Spinal cord (tissue), 10 donors: ENCODE measurements around the gene NR3C2. TPM values are rescaled to one million over a fixed set of nuclear protein-coding genes. Genes with fewer than 3 reads are reported as not detected.

ENCODE experiments used
- DNase-seq, 6 donors: peaks; one replicate each; pipeline versions ENCODE4 v3.0.0 to v3.0.0-alpha.2; 2013 to 2015; ENCODE audit warnings: low spot score in 6 of 6, low read depth in 4 of 6
- H3K27ac ChIP-seq: one replicate; pipeline ENCODE4 v1.5.1; 2013; ENCODE audit warnings: low read depth, low read length, control low read depth
- H3K27me3 ChIP-seq: one replicate; pipeline ENCODE4 v1.6.1; 2013; ENCODE audit warnings: low read length; ENCODE audit not compliant: control insufficient read depth, insufficient read depth
- H3K36me3 ChIP-seq: one replicate; pipeline ENCODE4 v1.6.1; 2013; ENCODE audit warnings: low read length; ENCODE audit not compliant: control insufficient read depth, insufficient read depth
- H3K4me1 ChIP-seq: one replicate; pipeline ENCODE4 v1.6.1; 2013; ENCODE audit warnings: low read length; ENCODE audit not compliant: control insufficient read depth, insufficient read depth
- H3K4me3 ChIP-seq: one replicate; pipeline ENCODE4 v1.5.1; 2013; ENCODE audit warnings: low read depth, low read length, control low read depth
- H3K9me3 ChIP-seq: one replicate; pipeline ENCODE4 v1.6.1; 2013; ENCODE audit warnings: low read length; ENCODE audit not compliant: control insufficient read depth, insufficient read depth
- WGBS: methylation state at CpG from one replicate; pipeline ENCODE4 v1.1.5; 2013; ENCODE audit warnings: missing lambda C conversion rate; ENCODE audit not compliant: insufficient coverage; 5-methylcytosine and 5-hydroxymethylcytosine counted together
- polyA plus RNA-seq, 2 donors: library from polyadenylated mRNA; unstranded; fragments of 120-200 nt; gene quantifications; one replicate each; pipeline ENCODE4 v1.2.1, GENCODE V29; 2013; ENCODE audit not compliant: insufficient read length in 2 of 2
- total RNA-seq, 2 donors: library from RNA; depleted of rRNA in 1 of 2; stranded (reverse); fragments of 120-200 nt in 1 of 2; fragments of >200 nt in 1 of 2; gene quantifications; one replicate each; pipeline versions ENCODE4 v1.2.3 to v1.2.4, GENCODE V29; 2013 to 2014
- donor health status: healthy.

NR3C2 gene
- total and polyA plus RNA-seq, 4 donors, result 9.2 to 27.0 (median 14.1) TPM

GRCh38 chr4:148057984-148058859, 384.0 kb downstream of the NR3C2 start:
- peak overlapping the region; percentile 47 for H3K27ac ChIP-seq
- no peak overlapping the region for H3K4me3 ChIP-seq
- 100% methylated on average over 1 of the region's 14 CpGs for WGBS
- H3K27me3 ChIP-seq, result no peaks in the 10 kb centered on the region
- H3K36me3 ChIP-seq, result no peaks in the 10 kb centered on the region
- H3K4me1 ChIP-seq, result peaks cover 15% of the 10 kb centered on the region
- peak in 2 of 6 donors; percentile 48 to 68 for DNase-seq
- no peaks in the 10 kb centered on the region for H3K9me3 ChIP-seq

- peak overlapping the region; percentile 47 for H3K27ac ChIP-seq
- DNase-seq, result no peak
Measured at GRCh38 chr4:148057516-148057915, 384.7 kb downstream of the NR3C2 start.

GRCh38 chr4:148056879-148057278, 385.3 kb downstream of the NR3C2 start:
- H3K27ac ChIP-seq, result no peak overlapping the region
- WGBS, result 69% methylated on average over 4 of the region's 6 CpGs
- peaks cover 15% of the 10 kb centered on the region for H3K4me1 ChIP-seq
- H3K9me3 ChIP-seq, result no peaks in the 10 kb centered on the region
- no peaks in the 10 kb centered on the region for H3K36me3 ChIP-seq
- peak in 1 of 6 donors; percentile 52 for DNase-seq
- no peaks in the 10 kb centered on the region for H3K27me3 ChIP-seq
- no peak overlapping the region for H3K4me3 ChIP-seq

More at GRCh38 chr4:148057516-148057915, 384.7 kb downstream of the NR3C2 start:
- 80% methylated on average over 5 of the region's 5 CpGs for WGBS
- H3K27me3 ChIP-seq, result no peaks in the 10 kb centered on the region
- no peaks in the 10 kb centered on the region for H3K9me3 ChIP-seq
- H3K36me3 ChIP-seq, result no peaks in the 10 kb centered on the region
- H3K4me3 ChIP-seq, result no peak overlapping the region
- H3K4me1 ChIP-seq, result peaks cover 15% of the 10 kb centered on the region

- H3K36me3 ChIP-seq, result no peaks in the 10 kb centered on the region
- no peak overlapping the region for H3K27ac ChIP-seq
- H3K9me3 ChIP-seq, result no peaks in the 10 kb centered on the region
- peaks cover 15% of the 10 kb centered on the region for H3K4me1 ChIP-seq
- no peaks in the 10 kb centered on the region for H3K27me3 ChIP-seq
- WGBS, result no CpG with 5 or more reads among the region's 6 CpGs
- no peak overlapping the region for H3K4me3 ChIP-seq
- no peak for DNase-seq
Measured at GRCh38 chr4:148055844-148056243, 386.4 kb downstream of the NR3C2 start.

DNA sequence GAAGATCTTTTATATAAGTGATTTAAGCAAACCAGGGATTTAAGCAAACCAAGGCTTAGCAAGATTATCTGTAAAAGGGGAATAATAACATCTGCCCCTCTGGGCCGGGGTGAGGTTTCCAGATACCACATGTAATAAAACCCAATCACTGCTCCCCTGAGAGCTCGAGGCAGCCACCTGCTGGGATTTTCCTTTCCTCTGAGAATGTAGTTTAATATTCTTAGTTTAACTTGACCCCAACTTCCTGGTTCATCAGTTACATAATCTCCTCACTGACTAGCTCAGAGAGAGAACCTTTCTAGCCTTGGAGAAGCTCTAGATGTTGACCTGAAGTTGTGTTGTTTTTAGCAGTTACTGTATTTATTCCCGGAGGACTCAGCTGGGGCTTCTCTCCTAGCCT, 387.9 kb downstream of the NR3C2 start:
- Histone ChIP-seq H3K4me1 (peaks cover 10% of the 10 kb centered on the region), H3K4me3 (no peak overlapping the region), H3K36me3 (no peaks in the 10 kb centered on the region), H3K27ac (no peak overlapping the region), H3K27me3 (no peaks in the 10 kb centered on the region), H3K9me3 (no peaks in the 10 kb centered on the region)
- WGBS, result no CpG with 5 or more reads among the region's 3 CpGs
- DNase-seq, result no peak

DNA sequence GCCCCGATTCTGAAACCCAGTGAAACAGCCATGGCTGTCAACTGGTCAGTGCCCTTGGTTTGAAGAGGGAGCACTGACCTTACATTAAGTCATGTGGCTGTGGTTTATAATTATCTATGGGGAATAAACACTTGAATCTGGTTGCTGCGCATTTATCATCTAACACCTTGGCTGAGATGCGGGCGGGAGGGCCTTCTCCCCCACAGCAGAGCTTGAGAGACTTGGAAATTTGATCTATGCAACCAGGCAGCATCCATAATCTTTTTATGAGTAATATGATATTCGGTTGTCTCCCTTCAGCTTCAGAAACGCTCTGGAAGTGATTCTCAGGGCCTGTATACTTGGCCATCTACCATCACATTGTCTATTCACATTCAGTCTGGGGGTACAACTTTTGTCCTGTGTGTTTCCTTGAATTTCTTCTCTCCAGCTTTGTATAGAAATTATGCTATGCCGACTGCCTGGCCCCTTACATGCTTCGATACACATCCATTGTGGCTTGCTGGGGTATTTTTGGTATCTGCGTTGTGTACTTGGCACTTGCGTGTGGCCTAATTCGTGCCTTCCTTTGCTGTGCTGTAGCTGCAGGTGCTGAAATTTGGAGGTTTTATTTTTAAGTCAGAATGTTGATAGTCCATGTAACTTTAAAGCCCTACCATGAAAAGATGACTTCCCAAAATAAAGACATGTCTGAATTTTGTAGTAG, 388.8 kb downstream of the NR3C2 start:
- no peak overlapping the region for H3K4me3 ChIP-seq
- no peak overlapping the region for H3K27ac ChIP-seq
- DNase-seq, result no peak
- no peaks in the 10 kb centered on the region for H3K36me3 ChIP-seq
- WGBS, result 80% methylated on average over 2 of the region's 11 CpGs
- no peaks in the 10 kb centered on the region for H3K9me3 ChIP-seq
- H3K4me1 ChIP-seq, result peaks cover 10% of the 10 kb centered on the region
- no peaks in the 10 kb centered on the region for H3K27me3 ChIP-seq

DNA sequence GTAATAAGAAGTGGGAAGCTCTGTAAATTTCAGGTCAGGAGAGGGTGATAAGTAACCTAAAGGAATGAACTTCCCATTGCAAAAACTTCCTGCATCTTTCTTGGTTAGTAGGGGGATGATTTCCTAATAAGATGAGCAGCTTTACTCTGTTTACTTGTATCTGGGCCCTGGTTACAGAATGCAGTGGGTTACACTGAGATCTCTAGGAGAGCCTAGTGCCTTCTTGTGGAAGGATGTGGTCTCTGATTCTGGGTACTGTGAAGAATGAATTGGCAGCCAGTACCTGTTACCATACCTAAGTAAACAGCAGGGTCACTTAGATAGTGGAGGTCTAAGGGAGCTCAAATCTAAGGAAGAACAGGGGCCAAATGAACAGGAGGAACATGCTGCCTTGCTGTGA, 389.8 kb downstream of the NR3C2 start:
- no peaks in the 10 kb centered on the region for H3K9me3 ChIP-seq
- H3K36me3 ChIP-seq, result no peaks in the 10 kb centered on the region
- H3K4me3 ChIP-seq, result no peak overlapping the region
- H3K27me3 ChIP-seq, result no peaks in the 10 kb centered on the region
- H3K27ac ChIP-seq, result no peak overlapping the region
- H3K4me1 ChIP-seq, result peaks cover 5% of the 10 kb centered on the region
- DNase-seq, result no peak

DNA sequence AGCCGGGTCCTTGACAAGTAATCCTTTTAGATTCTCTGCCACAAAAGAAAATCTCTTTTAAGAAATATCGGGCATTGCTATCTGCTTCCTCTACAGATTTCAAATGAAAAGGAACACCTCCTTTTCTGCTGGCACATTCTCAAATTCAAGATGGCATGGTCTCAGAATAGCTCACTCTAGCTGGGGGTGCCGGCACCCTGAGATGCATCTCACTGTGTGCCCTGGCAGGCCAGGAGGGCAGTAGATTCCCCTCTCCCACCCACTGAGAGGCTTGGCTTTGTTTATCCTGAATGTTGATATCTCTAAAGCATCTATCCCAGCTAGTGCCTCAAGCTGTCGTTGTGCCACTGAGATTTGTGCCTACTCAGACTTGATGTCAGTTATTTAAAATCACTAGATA, 390.8 kb downstream of the NR3C2 start:
- H3K4me3 ChIP-seq, result no peak overlapping the region
- no peak for DNase-seq
- H3K27ac ChIP-seq, result no peak overlapping the region
- WGBS, result 89% methylated on average over 3 of the region's 4 CpGs
- H3K9me3 ChIP-seq, result no peaks in the 10 kb centered on the region
- H3K36me3 ChIP-seq, result no peaks in the 10 kb centered on the region
- no peaks in the 10 kb centered on the region for H3K4me1 ChIP-seq
- no peaks in the 10 kb centered on the region for H3K27me3 ChIP-seq

- H3K27me3 ChIP-seq, result no peaks in the 10 kb centered on the region
- no peak overlapping the region for H3K27ac ChIP-seq
- peaks cover 5% of the 10 kb centered on the region for H3K4me1 ChIP-seq
- WGBS, result no CpG with 5 or more reads among the region's 4 CpGs
- H3K4me3 ChIP-seq, result no peak overlapping the region
- no peaks in the 10 kb centered on the region for H3K9me3 ChIP-seq
- DNase-seq, result peak in 1 of 6 donors; percentile 76
- H3K36me3 ChIP-seq, result no peaks in the 10 kb centered on the region
Measured at GRCh38 chr4:148048598-148048997, 393.6 kb downstream of the NR3C2 start.
